Omental fat pad (tissue), 4 donors: ENCODE results near the gene METTL24. TPM values are rescaled to one million over a fixed set of nuclear protein-coding genes. Genes with fewer than 3 reads are reported as not detected.

Source experiments
- ATAC-seq: fragments of 150-250 bp; one replicate; pipeline ENCODE4 v1.9.1; 2016; ENCODE audit warnings: mild to moderate bottlenecking, moderate library complexity; ENCODE audit not compliant: low FRiP score
- DNase-seq: peaks from one replicate; pipeline ENCODE4 v3.0.0-alpha.2; 2019; ENCODE audit warnings: low spot score
- CTCF ChIP-seq, 3 donors: fragments of 450-650 bp; IDR thresholded peaks; one replicate each; pipeline ENCODE4 v1.5.1; 2016 to 2017; ENCODE audit warnings: antibody characterized with exemption in 3 of 3, mild to moderate bottlenecking in 3 of 3, moderate library complexity in 2 of 3
- total RNA-seq, 4 donors: library from RNA; depleted of rRNA; stranded (reverse); fragments of >200 nt; gene quantifications; one replicate each; pipeline ENCODE4 v1.1.0, GENCODE V29; 2016

Gene METTL24
- total RNA-seq, 4 donors from 2014 or later, result 2.4 to 6.9 (median 2.7) TPM

GRCh38 chr6:110271732-110272022 lies 86.5 kb downstream of the METTL24 start:
- TF ChIP-seq CTCF (IDR thresholded peaks at IDR 0.05), result no peak
- ATAC-seq (no peak), DNase-seq (no peak)

DNA sequence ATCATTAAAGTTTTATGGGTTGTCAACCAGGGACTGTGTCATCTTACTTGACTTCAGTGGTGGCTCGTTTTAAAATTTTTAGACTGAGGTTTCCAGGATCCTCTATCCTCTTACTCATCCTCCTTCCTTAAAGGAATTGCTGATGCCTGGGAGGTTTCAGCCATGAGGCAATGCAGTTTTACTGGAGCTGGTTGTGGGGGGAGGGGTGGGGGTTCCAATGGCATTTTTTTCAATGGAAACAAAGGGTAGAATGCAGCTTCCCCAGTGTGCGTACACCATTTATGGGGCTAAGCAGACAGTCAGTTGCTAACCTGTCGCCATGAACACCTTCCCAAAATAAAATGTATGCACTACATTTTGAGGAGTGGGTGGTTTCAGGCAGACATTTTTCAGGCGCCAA lies 88.0 kb downstream of the METTL24 start:
- DNase-seq (no peak), ATAC-seq (no peak)
- no peak for TF ChIP-seq CTCF (IDR thresholded peaks at IDR 0.05)

GRCh38 chr6:110269623-110270022 lies 88.5 kb downstream of the METTL24 start:
- ATAC-seq, result no peak
- DNase-seq, result no peak
- TF ChIP-seq CTCF (IDR thresholded peaks at IDR 0.05), result no peak

DNA sequence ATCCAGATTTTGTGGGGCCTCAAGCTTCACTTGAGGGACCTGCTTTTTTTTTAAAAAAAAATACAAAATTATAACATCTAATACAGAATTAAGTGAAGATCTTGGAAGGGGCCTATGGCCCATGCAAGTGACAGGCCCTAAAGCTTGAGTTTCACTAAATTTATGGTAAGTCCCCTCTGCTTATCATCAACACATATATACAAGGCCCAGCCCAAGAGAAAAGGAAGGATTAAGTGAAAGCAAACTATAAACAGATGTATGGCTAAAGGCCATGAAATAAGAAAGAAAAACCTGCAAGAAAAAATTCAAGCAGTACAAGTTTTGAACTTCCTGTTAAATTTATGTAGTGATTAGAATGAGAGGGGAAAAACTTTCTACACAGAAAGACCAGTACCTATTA lies 91.2 kb downstream of the METTL24 start:
- no peak for TF ChIP-seq CTCF (IDR thresholded peaks at IDR 0.05)
- no peak for DNase-seq
- ATAC-seq, result no peak

DNA sequence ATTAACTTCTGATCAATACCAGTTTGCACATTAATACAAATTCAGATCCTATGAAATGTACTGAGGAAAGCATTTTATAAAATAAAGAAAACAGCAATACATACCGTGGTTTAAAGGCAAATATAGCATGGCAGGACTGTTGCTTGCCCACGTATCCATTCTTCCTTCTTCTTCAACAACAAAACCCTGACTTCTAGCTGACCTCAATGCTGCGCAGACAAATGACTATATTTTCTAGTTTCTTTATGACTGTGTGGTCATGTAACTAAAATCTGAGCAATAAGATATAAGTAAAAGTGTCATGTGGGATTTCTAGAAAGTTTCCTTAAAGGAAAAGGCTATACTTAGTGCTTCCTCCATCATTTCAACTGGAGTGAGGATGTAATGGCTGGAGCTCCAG lies 92.9 kb downstream of the METTL24 start:
- no peak for TF ChIP-seq CTCF (IDR thresholded peaks at IDR 0.05)
- ATAC-seq (no peak), DNase-seq (no peak)

DNA sequence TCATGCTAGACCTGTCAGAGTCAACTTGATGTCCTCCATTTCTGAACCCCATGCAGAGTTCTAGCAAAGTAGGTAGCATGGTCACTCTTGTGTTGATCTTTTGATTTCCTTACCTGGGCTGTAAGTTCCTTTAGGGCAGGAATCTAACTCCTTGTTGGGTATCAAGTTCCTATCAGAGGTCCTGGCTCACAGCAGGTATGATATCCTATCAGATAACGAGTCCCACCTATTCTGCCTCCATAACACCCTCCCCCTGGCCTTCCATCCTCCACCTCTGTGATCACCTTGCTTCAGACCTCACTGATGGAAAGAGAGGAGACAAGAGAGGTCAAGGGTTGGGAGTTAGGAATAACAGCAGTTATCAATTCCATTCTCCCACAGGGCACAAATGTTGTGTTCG lies 101.8 kb downstream of the METTL24 start:
- no peak for DNase-seq
- ATAC-seq, result no peak
- TF ChIP-seq CTCF (IDR thresholded peaks at IDR 0.05), result no peak

DNA sequence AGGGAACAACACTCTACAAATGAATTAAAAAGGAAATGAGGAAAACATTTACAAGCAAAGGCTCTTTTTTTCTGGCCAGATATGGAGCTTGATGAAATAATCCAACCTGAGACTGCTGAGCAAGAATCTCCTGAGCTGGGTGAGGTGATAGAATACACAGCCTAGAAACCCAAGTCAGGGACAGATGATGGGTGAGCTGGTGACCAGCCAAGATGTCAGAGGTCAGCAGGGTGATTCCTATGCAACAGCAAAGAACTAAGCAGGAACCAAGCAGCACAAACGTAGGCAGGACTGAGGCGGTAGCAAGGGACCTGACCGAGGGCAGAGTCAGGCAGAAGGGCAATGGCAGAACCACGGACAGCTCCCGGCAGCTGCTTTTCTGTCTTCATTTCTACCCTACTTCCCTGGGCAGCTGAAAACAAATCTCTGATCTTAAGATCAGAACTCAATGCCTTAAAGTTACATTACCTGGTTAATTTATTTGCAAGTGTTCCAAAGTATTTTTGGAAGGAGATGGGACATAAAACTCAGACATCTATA lies 102.9 kb downstream of the METTL24 start:
- TF ChIP-seq CTCF (IDR thresholded peaks at IDR 0.05), result no peak
- ATAC-seq (no peak), DNase-seq (no peak)
